CD4-positive, alpha-beta T cell treated with Interleukin-6 for 4 hours (primary cell): ENCODE measurements around the gene TMIGD1.

Experiments used
- DNase-seq: peaks from one replicate; pipeline ENCODE4 v3.0.0-alpha.2; 2020; ENCODE audit warnings: mixed read lengths

TMIGD1 gene

DNA sequence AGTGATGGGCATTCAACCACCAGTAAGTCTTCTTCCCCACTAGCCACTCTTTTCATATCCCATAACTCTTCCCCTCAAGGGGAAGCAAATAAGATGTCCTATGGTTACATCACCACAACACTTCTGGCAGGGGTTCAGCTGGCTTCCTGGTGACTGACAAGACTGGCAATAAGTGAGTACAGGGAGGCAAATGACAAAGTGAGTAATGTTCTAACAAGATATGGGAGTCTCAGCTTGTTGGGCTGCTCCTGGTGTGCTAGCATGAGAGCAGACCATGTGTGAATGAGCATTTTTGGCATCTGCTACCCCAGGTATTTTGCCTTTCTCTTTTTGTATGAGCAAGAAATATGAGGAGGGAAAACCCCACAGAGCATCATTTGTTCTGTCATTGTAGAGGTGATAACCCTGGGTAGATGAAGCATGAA is 9.9 kb downstream of the TMIGD1 start:
- DNase-seq = peak; percentile 68

DNA sequence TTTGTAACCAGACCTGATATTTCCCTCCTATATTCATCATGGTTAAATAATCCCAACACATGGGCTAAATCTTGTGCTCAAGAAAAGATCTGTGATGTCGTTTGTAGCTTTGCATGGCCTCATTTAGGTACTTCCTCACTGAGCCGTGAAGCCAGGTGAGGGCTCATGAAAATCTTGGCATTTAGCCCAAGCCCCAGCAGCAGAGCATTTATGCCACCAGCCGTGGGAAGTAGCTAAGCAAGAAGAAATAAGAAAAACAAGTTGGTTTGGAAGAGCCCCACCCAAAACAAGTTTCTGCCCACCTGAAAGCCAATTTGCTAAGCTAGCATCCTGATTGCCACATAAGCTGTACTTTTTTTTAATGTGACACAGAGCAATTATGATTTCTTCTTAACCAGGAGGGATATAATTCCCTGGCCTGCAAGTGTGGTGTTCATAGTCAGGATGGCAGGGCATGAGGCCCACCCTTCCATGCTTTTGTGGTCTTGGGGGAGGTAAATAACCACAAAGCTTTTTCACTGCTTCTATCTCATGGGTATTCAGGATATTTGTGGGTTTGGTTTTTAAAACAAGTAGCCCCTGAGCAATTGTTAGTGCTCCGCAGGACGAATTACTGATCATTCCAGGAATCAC is 10.5 kb downstream of the TMIGD1 start:
- peak; percentile 72 for DNase-seq

DNA sequence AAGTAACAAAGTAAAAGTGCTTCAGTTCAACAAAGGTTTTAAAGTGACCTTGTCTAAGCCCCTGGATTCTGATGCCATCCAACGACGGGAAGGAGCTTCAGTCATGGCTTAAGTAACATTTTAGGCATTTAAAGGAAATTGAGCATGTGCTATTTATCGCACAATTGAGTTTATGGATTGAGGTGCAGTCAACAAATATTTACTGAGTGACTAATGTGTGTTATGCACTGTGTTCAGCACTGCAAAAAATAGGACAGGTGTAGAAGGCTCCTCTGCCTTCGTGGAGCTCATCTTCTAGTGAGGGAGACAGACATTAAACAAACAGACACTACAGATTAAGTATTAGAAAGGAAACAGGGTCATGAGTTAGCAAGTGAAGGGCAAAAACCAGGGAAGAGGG is 12.5 kb downstream of the TMIGD1 start:
- DNase-seq = no peak

DNA sequence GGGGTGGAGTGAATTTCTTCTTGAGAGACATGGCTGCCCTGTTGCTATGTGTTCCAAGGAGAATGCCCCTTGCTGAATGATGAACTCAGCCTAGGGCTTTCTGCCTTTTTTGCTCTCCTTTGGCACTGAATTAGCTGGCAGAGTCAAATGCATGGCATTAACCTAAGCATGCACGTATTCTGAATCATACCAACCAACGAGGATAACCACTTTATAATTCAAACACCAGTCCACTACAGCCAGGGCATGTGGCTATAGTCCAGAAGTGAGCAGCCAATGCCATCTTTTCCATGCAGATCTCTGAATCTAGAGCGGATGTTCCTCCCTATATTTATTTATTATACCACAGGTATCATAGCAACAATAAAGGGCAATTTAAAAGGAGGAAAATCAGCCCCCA is 15.7 kb downstream of the TMIGD1 start:
- DNase-seq = no peak

DNA sequence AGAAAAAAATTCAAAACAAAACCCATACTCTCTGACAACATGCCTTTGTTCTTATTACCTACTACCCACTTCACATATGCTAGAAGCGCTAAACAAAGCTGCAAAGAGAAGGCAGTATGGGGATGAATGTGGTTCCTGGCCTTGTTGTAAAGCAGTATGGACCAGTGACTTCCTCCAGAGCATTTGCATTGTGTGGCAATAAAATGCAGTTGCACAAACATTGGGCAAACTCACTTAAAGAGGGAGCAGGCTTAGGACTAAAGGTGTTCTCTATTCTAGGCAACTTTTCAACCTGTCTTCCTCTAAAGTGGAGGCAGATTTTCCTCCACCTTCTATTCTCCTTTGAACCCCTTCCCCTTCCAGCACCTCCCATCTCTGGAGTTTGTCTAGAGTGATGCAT is 17.1 kb downstream of the TMIGD1 start:
- no peak for DNase-seq

DNA sequence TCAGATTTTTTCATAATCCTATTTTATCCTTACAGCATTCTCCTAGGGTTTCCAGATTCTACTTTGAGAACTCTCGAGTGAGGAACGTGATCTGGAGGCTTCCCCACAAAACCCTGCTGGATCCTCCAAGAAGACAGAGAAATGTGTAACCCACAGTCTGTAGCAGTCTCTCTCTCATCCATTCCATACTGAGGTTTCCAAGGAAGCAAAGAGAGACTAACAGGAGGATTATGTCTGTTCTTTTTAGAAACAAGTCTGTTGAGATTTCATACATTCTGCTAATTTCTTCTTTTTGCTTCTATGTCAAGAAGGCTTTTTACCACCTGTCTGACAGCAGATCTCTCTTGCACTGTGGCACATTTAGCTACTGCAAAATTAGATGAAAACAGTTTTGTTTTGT is 18.8 kb downstream of the TMIGD1 start:
- DNase-seq = no peak

DNA sequence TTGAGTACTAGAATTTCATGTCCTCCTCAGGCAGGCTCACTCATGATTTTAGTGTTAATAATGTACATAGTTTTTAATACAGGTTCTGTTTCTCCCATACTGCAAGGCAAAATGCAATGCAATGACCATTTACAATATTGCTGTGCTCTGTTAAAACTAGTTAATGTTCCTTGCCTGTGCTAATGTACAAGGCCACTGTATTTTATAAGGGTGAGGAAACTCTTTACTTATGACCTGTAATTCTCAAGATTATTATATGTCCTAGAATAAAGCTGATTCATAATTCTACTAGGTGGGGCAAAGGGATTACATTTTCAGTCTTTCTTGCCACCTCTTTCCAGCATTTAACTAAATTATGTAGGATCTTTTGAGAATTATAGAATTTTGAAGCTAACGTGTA is 19.4 kb downstream of the TMIGD1 start:
- DNase-seq = no peak

DNA sequence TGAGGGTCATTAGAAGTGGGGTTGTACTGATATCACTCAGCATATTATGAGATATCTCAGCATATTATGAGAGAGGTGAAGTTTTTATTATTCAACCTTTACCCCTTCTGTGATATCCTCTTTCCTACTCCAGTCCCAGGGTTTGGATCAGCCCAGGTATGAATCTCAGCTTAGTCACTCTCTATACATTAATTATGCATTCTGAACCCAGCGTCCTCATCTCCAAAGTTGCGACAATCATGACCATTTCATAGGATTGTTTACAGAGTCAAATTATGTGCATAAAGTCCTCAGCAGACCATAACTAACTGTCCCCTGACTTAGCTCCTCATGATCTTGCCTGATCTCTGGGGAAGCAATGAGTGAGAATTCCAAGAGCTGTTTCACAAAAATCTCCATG is 21.6 kb downstream of the TMIGD1 start:
- DNase-seq = no peak

DNA sequence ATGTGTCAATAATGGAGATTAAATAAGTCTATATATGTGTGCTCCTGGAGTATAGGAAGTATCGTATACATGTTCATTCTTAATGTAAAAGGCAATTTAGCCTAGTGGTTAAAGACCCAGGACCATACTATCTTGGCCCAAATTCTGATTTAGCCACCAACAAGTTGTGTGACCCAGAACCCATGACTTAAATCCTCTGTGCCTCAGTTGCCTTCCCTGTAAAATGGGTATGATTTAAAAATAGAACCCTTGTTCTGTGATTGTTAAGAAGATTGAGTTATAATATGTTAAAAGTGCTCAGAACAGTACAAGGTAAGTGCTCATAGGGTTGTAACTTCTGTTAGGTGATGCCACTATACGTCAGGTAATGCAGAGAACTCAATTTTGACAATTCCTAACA is 23.3 kb downstream of the TMIGD1 start:
- DNase-seq = no peak

DNA sequence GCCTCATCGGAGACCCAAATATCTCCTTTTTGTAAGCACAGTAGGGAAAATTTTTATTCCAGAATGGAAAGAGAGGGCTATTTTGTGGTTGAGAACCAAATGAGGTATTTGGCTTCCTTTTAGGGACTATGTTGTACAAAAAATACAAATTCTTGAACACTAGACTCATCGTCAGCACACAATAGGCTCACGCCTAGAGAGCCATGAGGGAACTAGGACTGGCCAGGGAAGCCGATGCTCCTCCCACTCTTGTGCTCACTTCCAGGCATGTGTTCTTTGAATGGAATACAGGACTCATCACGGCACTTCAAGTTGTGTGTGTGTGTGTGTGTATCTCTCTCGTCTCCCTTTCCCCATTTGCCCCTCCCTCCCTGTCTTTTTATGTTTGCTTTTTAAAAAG is 24.3 kb downstream of the TMIGD1 start:
- no peak for DNase-seq

DNA sequence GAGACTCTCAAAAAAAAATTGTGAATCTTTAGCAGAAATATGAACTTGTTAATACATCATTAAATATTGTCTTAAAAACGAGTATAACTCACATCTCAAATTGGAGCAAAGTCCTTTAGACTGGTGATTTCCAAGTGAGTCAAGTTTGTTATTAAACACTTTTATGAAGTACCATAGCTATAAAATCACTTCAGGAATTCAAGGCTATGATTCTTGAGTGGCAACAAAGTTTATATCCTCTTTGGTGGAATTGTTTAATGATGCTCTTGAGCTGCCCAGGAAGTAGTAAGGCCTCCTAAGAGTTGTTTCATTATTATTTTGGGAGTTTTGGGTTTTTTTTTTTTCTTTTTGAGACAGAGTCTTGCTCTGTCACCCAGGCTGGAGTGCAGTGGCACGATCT is 25.5 kb downstream of the TMIGD1 start:
- DNase-seq = no peak

DNA sequence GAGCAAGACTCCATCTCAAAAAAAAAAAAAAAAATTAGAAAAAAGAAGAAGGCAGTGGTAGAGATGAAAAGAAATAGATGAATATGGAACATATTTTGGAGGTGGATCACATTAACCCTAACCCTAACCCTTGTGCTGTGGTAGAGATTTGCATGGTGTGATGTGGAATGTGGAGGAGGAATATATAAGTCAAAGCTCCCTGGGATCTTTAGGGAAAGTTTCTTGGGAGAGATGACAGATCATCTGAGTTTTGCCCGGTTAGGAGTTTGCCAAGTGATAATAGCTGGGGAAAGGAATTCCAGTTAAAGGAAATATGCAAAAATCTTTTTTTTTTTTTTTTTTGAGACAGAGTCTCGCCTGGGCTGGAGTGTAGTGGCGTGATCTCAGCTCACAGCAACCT is 29.1 kb downstream of the TMIGD1 start:
- DNase-seq = no peak

DNA sequence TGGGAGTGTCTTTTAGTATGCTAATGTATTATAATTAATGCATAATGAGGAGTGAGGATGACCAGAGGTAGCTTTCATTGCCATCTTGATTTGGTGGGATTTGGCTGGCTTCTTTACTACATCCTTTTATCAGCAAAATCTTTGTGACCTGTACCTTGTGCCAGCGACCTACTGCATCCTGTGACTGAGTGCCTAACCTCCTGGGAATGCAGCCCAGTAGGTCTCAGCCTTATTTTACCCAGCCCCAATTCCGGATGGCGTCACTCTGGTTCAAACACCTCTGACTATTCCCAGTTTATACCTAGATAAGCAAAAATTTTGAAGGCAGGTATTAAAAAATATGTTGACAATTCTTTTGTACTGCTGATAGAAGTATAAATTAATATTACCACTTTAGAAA is 31.6 kb downstream of the TMIGD1 start:
- no peak for DNase-seq

DNA sequence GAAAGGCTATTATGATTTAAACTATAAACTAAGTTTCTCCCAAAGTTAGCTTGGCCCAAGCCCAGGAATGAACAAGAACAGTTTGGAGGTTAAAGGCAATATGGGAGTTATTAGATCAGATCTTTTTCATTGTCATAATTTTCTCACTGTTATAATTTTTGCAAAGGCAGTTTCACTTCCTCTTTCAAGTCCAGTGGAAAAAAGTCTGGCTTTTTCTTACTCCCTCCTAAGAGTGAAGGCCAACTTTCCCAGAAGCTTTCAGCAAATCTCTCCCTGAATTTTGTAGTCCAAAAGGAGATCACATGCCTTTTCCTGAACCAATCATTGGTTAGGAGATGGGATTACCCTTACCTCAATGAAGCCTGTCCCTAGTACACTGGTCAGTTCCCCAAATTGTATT is 33.0 kb downstream of the TMIGD1 start:
- no peak for DNase-seq

DNA sequence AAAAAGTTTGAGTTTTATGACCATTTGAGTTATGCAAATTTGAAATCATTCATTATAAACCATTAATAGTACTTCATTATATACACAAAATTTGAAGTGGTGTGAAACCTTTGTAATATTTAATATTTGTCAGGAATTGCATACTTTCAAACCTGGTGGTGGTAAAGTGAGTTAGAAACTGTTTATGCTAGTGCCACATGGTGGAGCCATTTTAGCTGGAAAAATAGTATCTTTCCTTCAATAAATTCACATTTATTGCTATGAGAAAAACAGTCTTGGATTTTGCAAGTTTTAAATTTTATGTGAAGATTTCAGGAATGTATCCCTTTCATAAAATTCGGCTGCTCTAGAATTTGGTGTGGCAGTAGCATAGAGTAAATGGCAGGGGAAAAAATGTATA is 34.9 kb downstream of the TMIGD1 start:
- peak; percentile 8 for DNase-seq

DNA sequence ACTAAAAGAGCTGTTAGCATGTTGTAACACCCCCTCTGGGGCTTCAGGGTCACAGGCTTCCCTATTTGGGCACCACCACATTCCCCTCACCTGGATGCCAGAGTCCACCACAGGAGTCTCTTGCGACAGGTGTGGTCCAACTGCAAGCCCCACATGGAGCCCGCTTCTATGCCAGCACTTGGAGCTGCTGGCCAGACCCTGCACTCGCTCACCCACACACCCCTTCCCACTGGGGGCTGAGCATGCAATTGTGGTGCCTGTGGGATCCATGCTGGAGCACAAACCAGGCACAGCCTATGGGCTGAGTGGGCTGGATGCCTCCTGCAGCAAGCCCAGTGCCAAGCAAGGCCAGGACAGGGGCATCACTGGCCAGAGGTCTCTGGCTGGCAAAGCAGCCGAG is 36.1 kb downstream of the TMIGD1 start:
- no peak for DNase-seq

DNA sequence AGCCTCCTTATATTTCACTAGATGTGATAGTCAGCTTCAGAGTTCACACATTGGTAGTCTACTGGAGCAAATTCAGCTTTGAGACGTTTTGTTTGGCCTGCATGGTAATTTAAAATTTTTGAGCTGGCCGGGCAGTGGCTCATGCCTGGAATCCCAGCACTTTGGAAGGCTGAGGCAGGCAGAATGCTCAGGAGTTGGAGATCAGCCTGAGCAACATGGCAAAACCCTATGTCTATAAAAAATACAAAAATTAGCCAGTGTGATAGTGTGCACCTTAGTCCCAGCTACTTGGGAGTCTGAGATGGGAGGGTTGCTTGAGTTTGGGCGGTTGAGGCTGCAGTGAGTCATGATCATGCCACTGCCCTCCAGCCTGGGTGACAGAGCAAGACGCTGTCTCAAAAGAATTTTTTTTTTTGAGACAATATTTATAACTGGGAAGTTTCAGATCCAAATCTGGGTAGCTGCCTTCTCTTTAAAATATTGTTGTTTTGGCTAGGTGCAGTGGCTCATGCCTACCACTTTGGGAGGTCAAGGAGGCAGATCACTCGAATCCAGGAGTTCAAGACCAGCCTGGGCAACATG is 37.3 kb downstream of the TMIGD1 start:
- no peak for DNase-seq

DNA sequence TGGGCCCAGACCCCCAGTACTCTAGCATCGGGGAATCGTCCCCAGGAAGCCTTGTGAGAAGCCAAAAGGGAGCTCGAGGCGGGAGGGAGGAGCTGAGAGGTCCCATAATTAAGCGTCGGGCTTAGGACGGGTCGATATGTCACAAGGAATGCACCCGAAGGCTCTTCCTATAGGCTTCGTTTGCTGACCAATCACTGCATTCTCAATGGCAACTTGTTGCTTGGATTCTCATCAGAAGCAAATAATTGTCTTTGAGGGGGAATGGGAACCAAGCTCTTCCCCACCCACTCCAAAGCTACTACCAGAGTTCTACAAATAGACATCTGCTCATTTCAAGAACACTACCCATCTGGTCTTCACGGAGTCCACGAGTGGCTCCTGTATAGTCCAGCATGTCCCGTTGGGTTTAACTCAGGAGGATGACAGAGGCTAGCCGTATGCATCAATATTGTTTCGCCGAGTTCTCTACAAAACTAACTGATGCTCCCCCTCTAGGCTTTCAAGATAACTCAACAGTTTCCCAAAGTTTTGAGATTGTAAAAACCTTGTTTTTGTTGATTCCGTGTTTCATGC is 41.5 kb downstream of the TMIGD1 start:
- no peak for DNase-seq

DNA sequence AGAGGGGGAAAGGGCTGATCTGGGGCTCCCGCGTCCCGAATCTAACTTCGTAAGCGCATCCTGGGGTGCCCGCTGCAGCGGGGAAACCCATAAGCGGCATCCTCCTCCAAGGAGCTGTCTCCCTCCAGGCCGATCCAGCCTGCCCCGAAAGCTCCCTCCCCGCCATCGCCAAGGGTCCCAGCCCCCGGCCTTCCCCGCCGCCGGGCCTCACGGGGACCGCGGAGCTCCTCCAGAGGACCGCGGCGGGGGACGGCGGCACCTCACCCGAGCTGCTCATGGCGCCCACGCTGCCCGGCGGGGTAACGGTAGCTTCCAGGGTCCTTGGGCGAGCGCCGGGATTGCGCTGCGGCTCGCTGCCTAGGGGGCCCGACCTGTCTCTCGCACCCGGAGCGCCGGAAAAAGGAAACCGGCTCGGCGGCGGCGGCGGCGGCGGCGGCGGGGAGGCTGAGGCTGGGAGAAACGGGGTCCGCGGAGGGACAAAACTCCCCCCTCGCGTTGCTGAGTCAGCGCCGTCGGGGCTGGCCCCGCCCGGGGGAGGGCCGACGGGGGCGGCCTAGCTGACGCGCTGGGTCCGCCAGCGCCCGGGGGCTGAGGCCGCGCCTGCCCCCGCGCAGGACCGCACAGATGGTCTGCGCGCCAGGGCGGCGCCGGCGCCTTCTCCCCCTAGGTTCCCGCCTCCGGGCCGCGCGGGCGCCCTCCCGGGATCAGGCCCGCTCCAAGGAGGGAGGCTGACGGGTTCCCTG is 42.1 kb downstream of the TMIGD1 start, which contains the start of gene BLMH:
BLMH (minus strand) TSS at position 402 of the 743 bp plus-strand sequence; CDS start at position 277, 125 bp downstream.
- DNase-seq = peak; percentile 86

DNA sequence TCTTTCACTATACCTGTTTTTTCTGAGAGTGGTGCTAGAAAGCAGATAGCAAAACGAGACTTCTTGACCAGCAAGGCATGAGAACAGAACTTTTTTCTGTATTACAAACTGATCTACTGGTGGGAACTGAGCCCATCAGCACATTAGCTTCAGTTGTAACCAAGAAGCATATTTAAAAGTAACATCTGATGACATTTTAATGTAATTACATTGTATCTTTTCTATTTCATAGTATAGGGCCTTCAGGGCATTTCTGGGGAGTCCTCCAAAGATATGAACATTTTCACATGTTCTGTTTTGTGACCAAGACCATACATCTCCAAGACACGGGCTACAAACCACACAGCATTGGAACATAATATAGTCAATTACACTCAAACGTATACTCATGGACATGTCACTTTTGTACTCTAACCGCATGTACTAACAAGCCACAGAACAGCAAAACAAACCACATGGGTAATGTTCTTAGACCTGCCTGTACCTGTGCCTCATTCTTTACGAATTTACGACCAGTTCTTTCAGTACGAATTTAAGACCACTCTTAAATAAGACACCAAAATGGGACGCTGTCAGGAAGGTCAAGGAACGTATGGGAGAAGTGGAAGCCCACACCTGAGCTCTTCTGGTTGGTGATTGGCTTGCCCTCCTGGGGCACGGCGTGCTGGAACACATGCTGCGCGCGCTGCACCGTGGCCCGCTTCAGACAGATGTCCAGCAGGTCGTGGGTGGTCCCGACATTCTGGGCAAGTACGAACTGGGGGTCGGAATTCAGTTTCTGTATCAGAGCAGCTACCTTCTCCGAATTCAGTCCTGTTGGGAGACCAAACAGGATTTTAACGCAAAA is 42.9 kb downstream of the TMIGD1 start:
- peak; percentile 33 for DNase-seq

DNA sequence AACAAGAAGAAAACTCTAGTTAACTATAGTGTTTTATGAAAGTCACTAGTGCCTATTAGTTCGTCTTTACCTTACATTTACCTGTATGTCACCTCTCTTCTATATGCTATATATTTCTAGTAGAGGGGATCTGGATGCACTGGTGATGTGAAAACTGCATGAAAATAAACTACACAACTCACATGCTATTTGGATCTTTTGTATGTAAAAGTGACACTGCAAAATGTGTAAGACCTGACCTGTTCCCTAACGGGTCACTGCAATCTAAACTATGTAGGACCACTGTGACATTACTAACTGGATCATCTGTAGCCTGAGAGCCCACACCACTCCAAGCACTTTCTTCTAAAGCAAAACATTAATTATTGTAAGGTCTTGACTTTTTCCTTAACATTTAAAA is 43.8 kb downstream of the TMIGD1 start:
- DNase-seq = no peak

DNA sequence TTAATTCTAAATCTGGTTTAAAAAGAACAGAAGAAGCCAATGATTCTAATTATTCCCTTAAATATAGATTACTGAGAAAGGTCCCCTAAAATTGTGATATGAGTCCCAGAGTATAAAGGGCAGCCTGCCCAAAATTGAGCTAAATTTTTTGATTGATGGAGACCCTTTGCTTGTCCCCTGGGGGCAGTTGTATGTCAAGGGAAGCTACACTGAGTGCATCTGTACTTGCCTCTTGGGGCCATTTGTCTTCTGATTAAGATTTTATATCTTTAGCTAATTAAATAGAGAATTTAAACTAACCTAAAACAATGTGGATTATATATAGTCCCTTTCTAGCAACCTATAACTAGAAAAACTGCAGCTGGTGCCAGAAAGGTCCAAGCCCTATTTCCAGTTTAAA is 54.7 kb downstream of the TMIGD1 start:
- no peak for DNase-seq

DNA sequence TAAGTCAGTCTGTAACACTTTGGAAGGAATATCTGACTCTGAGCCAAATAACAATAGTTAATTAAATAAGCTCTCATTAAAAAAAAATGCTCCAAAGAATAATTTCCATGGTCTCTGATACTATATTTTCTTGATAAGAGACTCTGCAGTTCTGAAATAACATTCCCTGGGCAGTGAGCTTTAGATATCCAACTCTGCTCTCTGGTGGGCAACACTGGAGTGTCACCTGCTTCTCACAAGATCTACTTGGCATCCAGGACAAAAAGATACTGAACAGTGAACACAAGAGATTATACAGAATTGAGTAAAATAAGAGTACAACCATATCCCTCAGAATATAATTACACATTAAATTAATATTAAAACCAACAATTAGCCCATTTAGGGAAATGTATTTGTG is 55.8 kb downstream of the TMIGD1 start:
- DNase-seq = peak; percentile 11
